GM03348 (cell line): Measurements from ENCODE around the gene WNT5A.

Experiments
- DNase-seq: peaks from one replicate; pipeline ENCODE4 v3.0.0; 2012; ENCODE audit warnings: low spot score

The WNT5A gene

DNA sequence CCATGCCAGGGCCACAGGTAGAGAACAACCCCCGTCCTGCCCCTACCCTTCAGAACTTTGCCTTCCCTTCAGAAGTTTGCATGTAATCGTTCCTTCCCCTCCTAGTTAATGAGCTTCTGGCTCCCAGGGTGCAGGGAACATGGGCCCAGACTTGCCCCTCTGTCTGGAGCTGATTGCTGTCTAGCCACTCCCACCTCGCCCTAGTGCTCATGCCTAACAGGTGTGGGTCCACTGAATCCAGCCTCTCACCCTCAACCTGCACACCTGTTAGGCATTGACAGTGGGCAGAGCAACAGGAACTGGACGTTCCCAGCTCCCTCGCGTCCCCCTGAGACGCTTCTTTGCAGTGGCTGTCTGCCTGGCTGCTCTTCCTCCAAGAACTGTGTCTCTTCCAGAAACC, 40.3 kb downstream of the WNT5A start:
- DNase-seq: no peak

- no peak for DNase-seq
Observed at GRCh38 chr3:55445551-55445950, 41.6 kb downstream of the WNT5A start.

- no peak for DNase-seq
Observed at GRCh38 chr3:55443346-55443745, 43.8 kb downstream of the WNT5A start.

GRCh38 chr3:55442861-55443260, 44.2 kb downstream of the WNT5A start:
- no peak for DNase-seq

GRCh38 chr3:55441499-55441898, 45.6 kb downstream of the WNT5A start:
- DNase-seq: no peak

- DNase-seq: no peak
Observed at GRCh38 chr3:55440104-55440708, 46.9 kb downstream of the WNT5A start.

DNA sequence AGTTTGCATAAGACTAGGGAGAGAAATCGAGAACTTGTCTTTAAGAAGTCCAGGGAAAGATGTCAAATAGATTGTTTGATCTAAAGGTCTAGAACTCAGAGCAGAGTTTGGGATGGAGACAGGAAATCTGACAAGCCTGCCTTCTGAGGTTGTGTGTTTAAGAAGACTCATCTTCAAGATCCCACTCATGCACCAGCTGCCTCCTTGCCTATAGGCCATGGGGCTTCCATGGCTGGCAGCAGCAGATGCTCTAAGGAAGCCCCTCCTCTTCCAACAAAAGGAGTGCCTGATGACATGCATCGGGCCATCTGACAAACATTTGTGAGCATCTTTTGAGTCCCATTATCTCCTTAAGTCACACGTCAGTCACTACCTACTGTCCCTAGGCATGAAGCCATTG, 47.4 kb downstream of the WNT5A start:
- no peak for DNase-seq

GRCh38 chr3:55436644-55437043, 50.5 kb downstream of the WNT5A start:
- no peak for DNase-seq

DNA sequence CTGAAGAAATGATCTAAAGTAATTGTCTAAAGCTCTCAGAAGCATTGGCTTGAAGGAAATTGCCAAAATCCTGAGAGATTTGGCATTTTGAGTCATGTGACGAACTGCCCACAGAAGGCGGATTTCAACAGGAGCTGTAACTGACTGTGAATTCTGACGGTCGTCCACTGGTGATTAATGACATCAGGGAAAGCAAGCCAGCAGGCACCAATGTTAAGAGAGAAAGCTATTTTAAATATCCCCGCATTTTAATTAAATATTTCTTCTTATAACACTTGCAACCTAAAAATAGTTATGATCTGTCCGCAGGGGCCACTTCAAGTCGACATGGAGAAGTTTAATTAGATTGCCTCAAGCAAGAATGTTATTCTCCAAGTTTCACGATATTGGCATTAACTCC, 51.6 kb downstream of the WNT5A start:
- DNase-seq: no peak

- DNase-seq: no peak
Observed at GRCh38 chr3:55434789-55435188, 52.3 kb downstream of the WNT5A start.

DNA sequence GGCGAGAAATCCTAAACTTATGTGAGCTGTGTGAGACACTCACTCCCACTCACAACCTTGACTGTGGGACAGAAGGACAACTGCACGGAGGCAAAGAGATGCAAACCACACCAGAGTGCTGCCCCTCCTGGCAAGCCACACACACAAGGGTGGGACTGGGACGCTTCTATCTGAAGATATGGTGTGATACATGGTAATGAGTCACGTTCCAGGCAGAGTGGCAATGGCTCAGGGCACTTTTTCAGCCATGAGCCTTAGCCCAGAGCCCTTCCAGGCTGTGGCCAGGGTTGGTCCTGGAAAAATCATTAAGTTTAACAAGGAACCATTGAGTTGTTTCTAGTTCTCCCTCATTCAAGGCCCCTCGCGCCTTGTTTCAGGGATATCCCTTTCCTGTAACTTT, 56.1 kb downstream of the WNT5A start:
- no peak for DNase-seq

- DNase-seq: no peak
Observed at GRCh38 chr3:55427739-55428138, 59.4 kb downstream of the WNT5A start.

- no peak for DNase-seq
Observed at GRCh38 chr3:55426486-55426885, 60.6 kb downstream of the WNT5A start.

DNA sequence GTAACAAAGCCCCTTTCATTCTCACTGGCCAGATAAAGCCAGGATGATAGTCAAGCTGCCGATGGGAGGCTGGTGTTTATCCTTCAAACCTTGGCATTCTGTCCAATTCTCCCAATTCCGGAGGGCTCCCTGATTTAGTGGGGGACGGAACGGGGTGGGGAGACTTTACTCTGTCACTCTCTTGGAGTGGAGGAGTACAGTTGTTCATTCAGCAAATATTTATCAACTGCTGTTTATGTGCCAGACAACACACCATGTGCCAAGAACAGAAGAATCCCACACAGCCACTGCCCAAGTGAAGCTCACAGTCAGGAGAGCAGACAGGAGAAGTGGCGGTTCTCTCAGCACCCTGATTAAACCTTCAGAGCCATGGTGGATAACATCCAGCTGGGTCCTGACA, 63.3 kb downstream of the WNT5A start:
- DNase-seq: no peak

GRCh38 chr3:55417211-55417610, 69.9 kb downstream of the WNT5A start:
- no peak for DNase-seq

DNA sequence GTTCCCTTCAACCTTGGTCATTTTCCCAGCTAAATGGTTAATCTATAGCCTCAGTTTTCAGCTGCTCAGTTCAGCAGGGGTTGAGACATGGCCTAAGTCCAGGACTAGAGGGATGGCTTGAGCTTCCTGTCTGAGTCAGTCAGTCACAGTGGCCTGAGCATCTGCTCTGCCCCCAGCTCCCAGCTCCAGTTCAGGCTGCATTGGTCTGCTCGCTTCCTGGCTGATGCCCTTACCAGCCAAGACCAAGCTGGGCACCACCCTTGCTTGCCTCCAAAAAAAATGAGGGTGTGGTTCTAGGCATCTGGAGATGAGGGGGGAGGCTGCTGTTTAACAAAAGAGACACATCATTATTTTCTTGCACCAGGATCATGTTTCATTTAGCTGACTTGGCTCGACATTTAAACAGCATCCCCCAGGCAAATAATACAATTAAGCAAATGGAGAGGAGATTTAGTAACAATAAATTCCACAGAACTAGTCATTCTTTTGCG, 70.7 kb downstream of the WNT5A start:
- peak; percentile 89 for DNase-seq
